ENCODE measurements around the gene HOXB6.

GRCh38 chr17:48579471-48579759 is 25.4 kb downstream of the HOXB6 start:
- TF ChIP-seq, protein P1, sequence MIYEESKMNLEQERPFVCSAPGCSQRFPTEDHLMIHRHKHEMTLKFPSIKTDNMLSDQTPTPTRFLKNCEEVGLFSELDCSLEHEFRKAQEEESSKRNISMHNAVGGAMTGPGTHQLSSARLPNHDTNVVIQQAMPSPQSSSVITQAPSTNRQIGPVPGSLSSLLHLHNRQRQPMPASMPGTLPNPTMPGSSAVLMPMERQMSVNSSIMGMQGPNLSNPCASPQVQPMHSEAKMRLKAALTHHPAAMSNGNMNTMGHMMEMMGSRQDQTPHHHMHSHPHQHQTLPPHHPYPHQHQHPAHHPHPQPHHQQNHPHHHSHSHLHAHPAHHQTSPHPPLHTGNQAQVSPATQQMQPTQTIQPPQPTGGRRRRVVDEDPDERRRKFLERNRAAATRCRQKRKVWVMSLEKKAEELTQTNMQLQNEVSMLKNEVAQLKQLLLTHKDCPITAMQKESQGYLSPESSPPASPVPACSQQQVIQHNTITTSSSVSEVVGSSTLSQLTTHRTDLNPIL (CRISPR knock-in tag; IDR thresholded peaks at IDR 0.05; ENCODE audit: low read depth): no peak
- TF ChIP-seq BACH2 (CRISPR knock-in tag; IDR thresholded peaks at IDR 0.05; ENCODE audit: borderline replicate concordance) (no peak), RARB (CRISPR knock-in tag; IDR thresholded peaks at IDR 0.05) (no peak)

All from SK-N-SH treated with all-trans-retinoic acid at 6 μM for 48 hours (cell line).